ENCODE results near the gene MKX. TPM values are rescaled to one million over a fixed set of nuclear protein-coding genes. Genes with fewer than 3 reads are reported as not detected.
"Not testable (repeated sequence)": the region's sequence is repeated elsewhere in the genome, so short reads cannot be mapped to it uniquely, and the experiment has no call there.

The MKX gene
- total RNA-seq, 1 experiment from 2014 or later = not detected

- in situ Hi-C loops (cut with HindIII; ENCODE audit: low sequenced_read_pairs) = no loop called here
- no peak for DNase-seq (ENCODE audit: low spot score)
Observed at GRCh38 chr10:27699776-27700175, 45.8 kb downstream of the MKX start.

GRCh38 chr10:27698961-27699360 is 46.7 kb downstream of the MKX start:
- in situ Hi-C loops (cut with HindIII; ENCODE audit: low sequenced_read_pairs) = no loop called here
- DNase-seq (ENCODE audit: low spot score) = no peak

GRCh38 chr10:27696466-27696865 is 49.2 kb downstream of the MKX start:
- in situ Hi-C loops (cut with HindIII; ENCODE audit: low sequenced_read_pairs) = no loop called here
- DNase-seq (ENCODE audit: low spot score) = no peak

- no peak for DNase-seq (ENCODE audit: low spot score)
- in situ Hi-C loops (cut with HindIII; ENCODE audit: low sequenced_read_pairs) = no loop called here
Observed at GRCh38 chr10:27695706-27696105, 49.9 kb downstream of the MKX start.

GRCh38 chr10:27695088-27695487 is 50.5 kb downstream of the MKX start:
- no peak for DNase-seq (ENCODE audit: low spot score)
- in situ Hi-C loops (cut with HindIII; ENCODE audit: low sequenced_read_pairs) = no loop called here

GRCh38 chr10:27692663-27693062 is 53.0 kb downstream of the MKX start:
- in situ Hi-C loops (cut with HindIII; ENCODE audit: low sequenced_read_pairs) = no loop called here
- no peak for DNase-seq (ENCODE audit: low spot score)

GRCh38 chr10:27688991-27689390 is 56.6 kb downstream of the MKX start:
- no peak for DNase-seq (ENCODE audit: low spot score)
- in situ Hi-C loops (cut with HindIII; ENCODE audit: low sequenced_read_pairs) = no loop called here

GRCh38 chr10:27688276-27688675 is 57.3 kb downstream of the MKX start:
- no peak for DNase-seq (ENCODE audit: low spot score)
- in situ Hi-C loops (cut with HindIII; ENCODE audit: low sequenced_read_pairs) = no loop called here

GRCh38 chr10:27687743-27688142 is 57.9 kb downstream of the MKX start:
- no peak for DNase-seq (ENCODE audit: low spot score)
- in situ Hi-C loops (cut with HindIII; ENCODE audit: low sequenced_read_pairs) = no loop called here

GRCh38 chr10:27687326-27687725 is 58.3 kb downstream of the MKX start:
- in situ Hi-C loops (cut with HindIII; ENCODE audit: low sequenced_read_pairs) = no loop called here
- no peak for DNase-seq (ENCODE audit: low spot score)

- in situ Hi-C loops (cut with HindIII; ENCODE audit: low sequenced_read_pairs) = no loop called here
- DNase-seq (ENCODE audit: low spot score) = no peak
Observed at GRCh38 chr10:27685681-27686080, 59.9 kb downstream of the MKX start.

GRCh38 chr10:27683226-27683625 is 62.4 kb downstream of the MKX start:
- in situ Hi-C loops (cut with HindIII; ENCODE audit: low sequenced_read_pairs) = no loop called here
- no peak for DNase-seq (ENCODE audit: low spot score)

GRCh38 chr10:27681795-27682194 is 63.8 kb downstream of the MKX start:
- in situ Hi-C loops (cut with HindIII; ENCODE audit: low sequenced_read_pairs); DNase-seq (ENCODE audit: low spot score): not testable (repeated sequence)

- in situ Hi-C loops (cut with HindIII; ENCODE audit: low sequenced_read_pairs) = no loop called here
- DNase-seq (ENCODE audit: low spot score) = no peak
Observed at GRCh38 chr10:27680691-27681605, 64.7 kb downstream of the MKX start.

- DNase-seq (ENCODE audit: low spot score) = peak; percentile 3
- in situ Hi-C loops (cut with HindIII; ENCODE audit: low sequenced_read_pairs) = no loop called here
Observed at GRCh38 chr10:27680006-27680557, 65.5 kb downstream of the MKX start.

GRCh38 chr10:27679369-27679912 is 66.2 kb downstream of the MKX start:
- in situ Hi-C loops (cut with HindIII; ENCODE audit: low sequenced_read_pairs) = no loop called here
- DNase-seq (ENCODE audit: low spot score) = no peak

- no peak for DNase-seq (ENCODE audit: low spot score)
- in situ Hi-C loops (cut with HindIII; ENCODE audit: low sequenced_read_pairs) = no loop called here
Observed at GRCh38 chr10:27678166-27678565, 67.5 kb downstream of the MKX start.

- in situ Hi-C loops (cut with HindIII; ENCODE audit: low sequenced_read_pairs) = no loop called here
Observed at GRCh38 chr10:27673065-27673464, 72.6 kb downstream of the MKX start.

GRCh38 chr10:27671821-27672220 is 73.8 kb downstream of the MKX start:
- DNase-seq (ENCODE audit: low spot score) = no peak
- in situ Hi-C loops (cut with HindIII; ENCODE audit: low sequenced_read_pairs) = no loop called here

More at GRCh38 chr10:27673065-27673464, 72.6 kb downstream of the MKX start:
- DNase-seq (ENCODE audit: low spot score) = no peak

- in situ Hi-C loops (cut with HindIII; ENCODE audit: low sequenced_read_pairs) = no loop called here
Observed at GRCh38 chr10:27664461-27664860, 81.2 kb downstream of the MKX start.

More at GRCh38 chr10:27664461-27664860, 81.2 kb downstream of the MKX start:
- DNase-seq (ENCODE audit: low spot score) = no peak
